D721Med (cell line): ENCODE measurements around the gene CFAP221.
A peak's percentile ranks its signal among the peaks of the same experiment; 100 is the strongest.

ENCODE experiments used
- DNase-seq: peaks from one replicate; pipeline ENCODE4 v3.0.0; 2011; ENCODE audit warnings: low spot score; ENCODE audit not compliant: insufficient read length
- FAIRE-seq: peaks from 2 replicates; lab custom pipeline; 2011; peaks lifted over from hg19 to GRCh38; lab: Jason Lieb, UNC
- TF ChIP-seq, protein P1 (sequence below): IDR thresholded peaks from 2 replicates; pipeline ENCODE4 v1.5.1; 2012; ENCODE audit warnings: mild to moderate bottlenecking, control low read depth; ENCODE audit not compliant: insufficient read depth; ENCODE audit errors: missing control alignments

The CFAP221 gene

DNA sequence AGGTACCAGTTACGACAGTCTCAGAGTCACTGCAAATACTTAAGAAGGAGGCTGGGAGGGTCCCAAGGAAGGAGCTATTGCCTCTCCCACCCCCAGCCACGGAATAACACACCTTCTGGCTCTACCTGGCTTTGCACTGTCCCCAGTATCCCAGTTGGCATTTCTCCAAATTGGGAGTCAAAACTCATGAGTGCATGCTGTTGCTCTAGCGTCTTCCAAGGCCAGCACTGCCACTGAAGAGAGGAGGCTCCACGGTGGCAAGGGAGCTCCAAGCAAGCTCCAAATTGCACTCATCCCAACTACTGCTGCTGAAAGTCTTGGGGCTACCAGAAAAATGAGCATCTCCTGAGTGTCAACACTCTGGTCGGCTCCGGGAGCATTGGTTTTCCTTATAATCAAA, 21.6 kb upstream of the CFAP221 start:
- DNase-seq = no peak
- TF ChIP-seq, protein P1, sequence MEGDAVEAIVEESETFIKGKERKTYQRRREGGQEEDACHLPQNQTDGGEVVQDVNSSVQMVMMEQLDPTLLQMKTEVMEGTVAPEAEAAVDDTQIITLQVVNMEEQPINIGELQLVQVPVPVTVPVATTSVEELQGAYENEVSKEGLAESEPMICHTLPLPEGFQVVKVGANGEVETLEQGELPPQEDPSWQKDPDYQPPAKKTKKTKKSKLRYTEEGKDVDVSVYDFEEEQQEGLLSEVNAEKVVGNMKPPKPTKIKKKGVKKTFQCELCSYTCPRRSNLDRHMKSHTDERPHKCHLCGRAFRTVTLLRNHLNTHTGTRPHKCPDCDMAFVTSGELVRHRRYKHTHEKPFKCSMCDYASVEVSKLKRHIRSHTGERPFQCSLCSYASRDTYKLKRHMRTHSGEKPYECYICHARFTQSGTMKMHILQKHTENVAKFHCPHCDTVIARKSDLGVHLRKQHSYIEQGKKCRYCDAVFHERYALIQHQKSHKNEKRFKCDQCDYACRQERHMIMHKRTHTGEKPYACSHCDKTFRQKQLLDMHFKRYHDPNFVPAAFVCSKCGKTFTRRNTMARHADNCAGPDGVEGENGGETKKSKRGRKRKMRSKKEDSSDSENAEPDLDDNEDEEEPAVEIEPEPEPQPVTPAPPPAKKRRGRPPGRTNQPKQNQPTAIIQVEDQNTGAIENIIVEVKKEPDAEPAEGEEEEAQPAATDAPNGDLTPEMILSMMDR = no peak
- no peak for FAIRE-seq

DNA sequence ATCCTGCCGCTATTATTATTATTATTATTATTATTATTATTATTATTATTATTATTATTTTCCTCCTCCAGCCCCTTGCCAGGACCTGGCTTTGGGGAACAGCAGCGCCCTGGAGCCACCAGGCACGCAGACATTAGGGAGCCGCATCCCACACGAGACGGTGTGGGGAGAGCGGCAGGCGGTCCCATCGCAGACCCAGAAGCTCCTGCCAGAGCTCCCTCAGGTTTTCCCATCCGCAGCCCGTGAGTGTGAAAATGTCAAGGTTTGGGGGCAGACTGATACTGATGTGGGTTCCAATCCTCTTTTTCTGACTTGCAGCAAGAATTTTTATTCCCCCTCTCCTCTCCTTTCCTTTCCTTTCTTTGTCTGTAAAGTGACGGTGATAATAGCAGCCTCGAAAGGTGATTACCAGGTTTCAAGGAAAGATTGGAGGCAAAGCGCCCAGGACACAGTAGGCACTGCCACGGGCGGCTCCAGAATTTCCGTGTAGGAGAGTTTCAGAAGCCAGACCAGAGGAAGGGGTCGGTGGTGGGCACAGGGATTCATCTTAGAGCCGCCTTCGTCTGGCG, 20.8 kb upstream of the CFAP221 start:
- no peak for DNase-seq
- FAIRE-seq = no peak
- TF ChIP-seq, protein P1 = no peak

GRCh38 chr2:119523952-119524694, 20.1 kb upstream of the CFAP221 start, which contains the start of gene SCTR:
Gene SCTR, minus strand, starts transcription at chr2:119524483. Its CDS starts 257 bp downstream, at chr2:119524226.
- DNase-seq (peak; percentile 61), FAIRE-seq (no peak)
- TF ChIP-seq, protein P1 = no peak

- DNase-seq (no peak), FAIRE-seq (no peak)
- TF ChIP-seq, protein P1 = no peak
Measured at GRCh38 chr2:119525614-119526013, 18.6 kb upstream of the CFAP221 start.

DNA sequence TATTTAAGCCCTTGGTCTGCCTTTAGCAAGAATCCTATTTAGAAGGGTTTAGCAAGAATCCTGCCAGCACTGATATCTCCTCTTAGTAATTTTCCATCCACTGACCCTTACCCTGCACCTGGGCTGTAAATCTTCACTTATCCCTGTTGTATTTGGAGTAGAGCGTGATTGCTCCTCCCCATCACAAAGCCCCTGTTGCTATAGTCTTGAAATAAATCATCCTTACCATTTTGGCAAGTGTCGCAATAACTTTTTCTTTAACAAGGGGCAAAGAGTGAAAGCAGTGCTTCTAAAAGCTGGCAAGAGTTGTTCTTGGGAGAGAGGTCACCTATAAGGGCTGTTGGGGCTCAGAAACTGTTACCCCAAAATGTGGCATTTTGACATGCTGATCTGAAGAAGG, 16.2 kb upstream of the CFAP221 start:
- FAIRE-seq = no peak
- TF ChIP-seq, protein P1 = no peak
- DNase-seq = no peak

DNA sequence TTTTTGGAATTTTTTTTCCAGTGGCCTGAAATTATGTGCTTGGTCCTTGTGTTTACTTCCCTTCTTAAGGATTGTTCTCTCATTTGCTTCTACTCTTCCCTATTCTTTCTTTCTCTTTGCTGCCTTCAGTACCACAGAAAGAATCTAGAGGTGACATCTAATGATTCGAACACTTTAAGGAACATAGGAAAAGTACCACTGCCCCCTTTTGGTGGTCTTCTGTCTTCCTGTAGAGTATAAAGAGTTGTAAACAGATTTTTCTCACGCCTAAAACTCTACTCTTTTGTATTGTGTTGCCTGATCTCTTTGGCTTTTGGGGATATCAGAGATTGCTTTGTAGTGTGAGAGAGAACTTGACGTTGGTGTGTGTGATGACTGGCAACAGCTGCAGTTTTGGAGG, 13.0 kb upstream of the CFAP221 start:
- TF ChIP-seq, protein P1 = peak; percentile 15
- DNase-seq = no peak
- FAIRE-seq = no peak

DNA sequence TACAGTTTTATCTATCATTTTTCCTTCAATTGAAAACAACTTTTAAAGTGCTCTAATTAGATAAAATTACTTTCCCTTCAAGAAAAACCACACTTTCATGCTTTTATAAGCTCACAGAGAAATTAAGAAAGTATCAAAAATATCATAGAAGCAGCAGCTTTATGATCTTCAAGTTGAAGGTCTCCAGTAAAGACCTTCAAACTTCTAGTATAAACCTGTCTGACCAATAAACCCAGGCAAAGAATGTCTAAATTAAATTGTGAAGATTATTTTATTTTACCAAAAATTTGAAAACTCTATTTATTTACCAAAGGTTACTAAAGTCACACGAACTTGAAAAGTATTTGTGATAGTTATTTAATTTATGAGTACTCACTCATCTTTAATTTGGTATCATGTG, 10.7 kb upstream of the CFAP221 start:
- FAIRE-seq (no peak), DNase-seq (no peak)
- TF ChIP-seq, protein P1 = no peak
